Duodenal mucosa (tissue), 2 donors: Measurements from ENCODE around the gene SLC35D2.
"Not testable (repeated sequence)": the region's sequence is repeated elsewhere in the genome, so short reads cannot be mapped to it uniquely, and the experiment has no call there.

ENCODE experiments used
- H3K27ac ChIP-seq: one replicate; pipeline ENCODE4 v1.7.0; 2013; ENCODE audit warnings: low read depth, low read length
- H3K27me3 ChIP-seq, 2 donors: one replicate each; pipeline ENCODE4 v1.7.0; 2013; ENCODE audit warnings: low read length in 2 of 2, control low read depth in 1 of 2; ENCODE audit not compliant: insufficient read depth in 2 of 2, control insufficient read depth in 1 of 2
- H3K36me3 ChIP-seq, 2 donors: one replicate each; pipeline ENCODE4 v1.7.0; 2013; ENCODE audit warnings: low read length in 2 of 2, control low read depth in 1 of 2; ENCODE audit not compliant: insufficient read depth in 2 of 2, control insufficient read depth in 1 of 2
- H3K4me1 ChIP-seq, 2 donors: one replicate each; pipeline ENCODE4 v1.7.0; 2013; ENCODE audit warnings: low read length in 2 of 2, control low read depth in 1 of 2; ENCODE audit not compliant: insufficient read depth in 2 of 2, control insufficient read depth in 1 of 2
- H3K4me3 ChIP-seq, 2 donors: one replicate each; pipeline ENCODE4 v1.7.0; 2013; ENCODE audit warnings: low read length in 2 of 2, low read depth in 1 of 2
- H3K9ac ChIP-seq, 2 donors: one replicate each; pipeline ENCODE4 v1.7.0; 2013; ENCODE audit warnings: low read length in 2 of 2, low read depth in 1 of 2
- H3K9me3 ChIP-seq, 2 donors: one replicate each; pipeline ENCODE4 v1.7.0; 2013; ENCODE audit warnings: low read length in 2 of 2, control low read depth in 1 of 2; ENCODE audit not compliant: control insufficient read depth in 1 of 2

Gene SLC35D2

DNA sequence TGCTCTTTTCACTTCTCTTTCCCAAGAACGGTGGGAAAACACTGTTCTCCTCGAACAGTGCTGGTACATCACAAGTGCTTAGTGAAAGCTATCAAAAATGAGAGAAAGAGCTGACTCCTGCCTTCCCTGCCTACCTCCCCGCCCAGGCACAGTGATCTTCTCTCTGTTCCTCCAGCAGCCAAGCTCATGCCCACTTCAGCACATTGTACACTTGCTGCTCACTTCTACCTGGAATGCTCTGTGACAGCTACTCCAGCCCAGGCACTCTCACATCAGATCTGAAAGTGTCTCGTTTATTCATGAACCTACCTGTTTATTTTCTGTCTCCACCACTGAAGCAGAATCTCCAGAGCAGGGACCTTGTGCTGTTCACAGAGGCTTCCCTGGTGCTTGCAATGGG, 1.8 kb downstream of the SLC35D2 start:
- Histone ChIP-seq H3K27ac (no peak overlapping the region), H3K9me3 (no peaks in the 10 kb centered on the region), H3K9ac (peak overlapping the region; percentile 40 to 60), H3K4me3 (peak overlapping the region; percentile 89 to 92), H3K4me1 (peaks cover 26 to 40% of the 10 kb centered on the region in 2 donors), H3K27me3 (no peaks in the 10 kb centered on the region), H3K36me3 (peaks cover 0 to 2% of the 10 kb centered on the region in 2 donors)

DNA sequence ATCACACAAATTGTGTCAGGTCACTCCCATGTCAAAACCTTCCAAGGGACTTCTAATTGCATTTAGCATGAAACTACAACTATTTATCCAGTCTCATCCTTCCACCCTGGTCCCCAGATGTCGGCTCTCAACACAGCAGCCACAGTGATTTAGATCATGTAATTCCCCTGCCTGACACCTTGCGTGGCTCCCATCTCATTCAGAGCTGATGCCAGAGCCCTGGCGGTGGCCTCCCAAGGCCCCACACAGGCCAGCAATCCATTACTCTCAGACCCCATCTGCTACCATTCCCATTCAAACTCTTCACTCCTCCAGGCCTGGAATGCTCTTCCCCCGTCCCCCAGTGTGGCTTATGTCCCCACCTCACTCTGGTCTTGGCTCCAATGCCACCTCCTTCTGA, 2.4 kb downstream of the SLC35D2 start:
- Histone ChIP-seq H3K4me3 (peak overlapping the region; percentile 89 to 92), H3K9me3 (no peaks in the 10 kb centered on the region), H3K4me1 (peaks cover 26 to 36% of the 10 kb centered on the region in 2 donors), H3K9ac (no peak overlapping the region), H3K36me3 (peaks cover 0 to 2% of the 10 kb centered on the region in 2 donors), H3K27me3 (no peaks in the 10 kb centered on the region), H3K27ac (no peak overlapping the region)

DNA sequence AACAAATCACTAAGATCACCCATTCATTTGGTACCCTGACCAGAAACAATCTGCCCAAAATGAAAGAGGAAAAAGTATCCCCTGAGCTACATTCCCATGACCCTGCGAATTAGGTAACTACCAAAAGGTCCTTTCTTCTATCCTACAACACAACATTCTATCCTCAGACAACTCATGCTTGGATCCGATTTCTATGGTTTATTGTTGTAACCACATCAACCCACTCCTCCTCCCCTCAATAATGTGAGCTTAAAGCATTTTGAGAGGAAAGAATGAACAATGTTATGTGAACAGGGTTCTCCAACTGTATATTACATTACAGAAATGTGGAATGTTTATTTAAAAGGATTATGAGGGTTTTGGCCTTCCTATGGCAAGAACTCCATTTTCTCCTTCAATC, 4.0 kb downstream of the SLC35D2 start:
- H3K27me3 ChIP-seq, result no peaks in the 10 kb centered on the region
- H3K4me1 ChIP-seq, result peaks cover 26 to 36% of the 10 kb centered on the region in 2 donors
- H3K36me3 ChIP-seq, result peaks cover 0 to 2% of the 10 kb centered on the region in 2 donors
- H3K27ac ChIP-seq, result no peak overlapping the region
- no peak overlapping the region for H3K9ac ChIP-seq
- H3K9me3 ChIP-seq, result no peaks in the 10 kb centered on the region
- H3K4me3 ChIP-seq, result no peak overlapping the region

DNA sequence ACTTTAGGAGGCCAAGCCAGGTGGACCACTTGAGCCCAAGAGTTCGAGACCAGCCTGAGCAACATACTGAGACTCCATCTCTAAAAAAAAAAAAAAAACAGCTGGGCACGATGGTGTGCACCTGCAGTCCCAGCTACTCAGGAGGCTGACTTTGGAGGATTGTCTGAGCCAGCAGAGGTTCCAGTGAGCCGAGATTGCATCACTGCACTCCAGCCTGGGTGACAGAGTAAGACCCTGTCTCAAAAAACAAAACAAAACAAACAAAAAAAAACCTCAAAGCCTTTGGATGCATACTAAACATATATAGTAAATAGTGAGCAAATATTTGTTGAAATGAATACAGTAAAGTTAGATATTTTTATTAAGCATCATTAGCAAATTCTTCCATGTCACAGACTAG, 5.3 kb downstream of the SLC35D2 start:
- H3K27me3 ChIP-seq, result no peaks in the 10 kb centered on the region
- H3K27ac ChIP-seq, result no peak overlapping the region
- no peak overlapping the region for H3K9ac ChIP-seq
- H3K9me3 ChIP-seq, result no peaks in the 10 kb centered on the region
- H3K4me3 ChIP-seq, result no peak overlapping the region
- H3K4me1 ChIP-seq, result peaks cover 26 to 30% of the 10 kb centered on the region in 2 donors
- peaks cover 0 to 2% of the 10 kb centered on the region in 2 donors for H3K36me3 ChIP-seq

DNA sequence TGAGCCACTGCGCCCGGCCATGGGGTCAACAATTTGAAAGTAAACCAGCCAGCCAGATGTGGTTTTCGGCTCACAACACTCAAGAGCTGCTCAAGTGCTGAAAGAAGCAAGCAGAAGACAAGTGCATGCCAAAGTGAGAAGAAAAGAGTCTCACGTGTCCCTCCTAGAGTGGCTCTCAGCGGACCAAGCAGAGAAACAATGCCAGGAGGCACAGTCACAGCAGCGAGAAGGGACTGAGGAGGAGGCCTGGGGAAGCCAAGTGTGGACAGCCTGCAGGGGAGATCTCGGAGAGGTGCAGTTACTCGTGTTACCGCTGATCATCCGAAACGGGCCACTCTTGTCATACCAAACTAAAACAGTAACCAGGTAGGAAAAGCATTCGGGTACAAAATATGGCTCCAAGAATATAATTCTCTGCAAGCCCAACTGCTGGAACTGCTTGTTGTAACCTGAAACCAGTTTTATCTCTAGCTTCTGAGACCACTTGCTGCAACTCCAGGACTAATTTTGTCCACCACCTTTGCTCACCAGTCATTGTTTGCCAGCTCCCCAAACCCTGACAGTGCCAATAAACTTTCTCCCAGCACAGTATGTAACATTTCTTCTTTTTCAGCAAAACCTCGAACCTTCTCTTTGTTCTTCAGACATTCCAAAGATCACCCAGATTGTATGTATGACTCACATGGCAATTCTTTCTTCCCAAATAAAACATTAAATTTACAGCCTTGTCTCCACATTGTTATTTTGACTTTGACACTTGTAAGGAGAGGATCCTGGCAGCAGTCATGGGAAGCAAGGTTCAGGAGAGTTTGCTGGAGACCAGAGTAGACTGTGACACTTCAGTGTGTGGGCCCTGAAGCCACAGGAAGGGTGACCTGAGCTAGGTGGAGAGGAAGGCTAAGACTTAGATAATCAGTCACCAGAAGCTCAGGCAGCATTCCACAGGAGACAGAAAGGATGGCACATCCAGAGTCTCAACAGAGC, 6.3 kb downstream of the SLC35D2 start:
- Histone ChIP-seq H3K27ac (no peak overlapping the region), H3K4me3 (no peak overlapping the region), H3K9ac (no peak overlapping the region), H3K36me3 (peaks cover 0 to 2% of the 10 kb centered on the region in 2 donors), H3K9me3 (no peaks in the 10 kb centered on the region), H3K27me3 (no peaks in the 10 kb centered on the region), H3K4me1 (peaks cover 19 to 25% of the 10 kb centered on the region in 2 donors)

DNA sequence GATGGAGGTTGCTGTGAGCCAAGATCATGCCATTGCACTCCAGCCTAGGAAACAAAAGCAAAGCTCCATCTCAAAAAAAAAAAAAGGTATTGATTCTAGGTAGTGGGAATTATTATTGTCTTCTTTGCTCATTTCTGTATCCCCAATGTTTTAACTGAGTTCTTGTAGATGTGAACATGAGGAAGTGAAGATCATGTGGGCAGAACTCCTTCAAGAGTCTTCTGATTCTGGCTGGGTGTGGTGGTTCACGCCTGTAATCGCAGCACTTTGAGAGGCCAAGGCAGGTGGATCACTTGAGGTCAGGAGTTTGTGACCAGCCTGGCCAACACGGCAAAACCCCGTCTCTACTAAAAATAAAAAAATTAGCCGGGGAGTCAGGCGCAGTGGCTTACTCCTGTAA, 8.0 kb downstream of the SLC35D2 start:
- H3K36me3 ChIP-seq, H3K9ac ChIP-seq, H3K4me3 ChIP-seq, H3K27me3 ChIP-seq, H3K9me3 ChIP-seq, H3K27ac ChIP-seq: not testable (repeated sequence)
- H3K4me1 ChIP-seq, result peaks cover 4 to 14% of the 10 kb centered on the region in 2 donors

DNA sequence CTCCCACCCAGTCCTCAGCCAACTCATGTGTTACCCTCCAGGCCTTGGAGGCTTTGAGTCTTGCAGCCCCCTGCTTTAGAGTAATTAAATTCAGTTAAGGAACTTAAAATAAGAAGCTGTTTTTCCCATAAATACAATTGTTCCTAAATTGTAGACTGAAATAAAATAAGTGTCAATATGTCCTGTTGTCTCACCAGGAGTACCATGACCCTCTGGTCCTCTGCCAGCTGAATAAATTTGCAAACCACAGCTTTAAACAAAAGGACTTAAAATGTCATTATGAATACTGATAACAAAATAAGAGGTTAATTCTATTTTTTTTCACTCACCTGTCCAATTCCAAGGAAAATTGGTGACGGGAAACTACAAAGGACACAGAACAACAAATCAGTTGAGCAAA, 15.6 kb downstream of the SLC35D2 start:
- Histone ChIP-seq H3K36me3 (peaks cover 9 to 14% of the 10 kb centered on the region in 2 donors), H3K9me3 (no peaks in the 10 kb centered on the region), H3K9ac (no peak overlapping the region), H3K27me3 (no peaks in the 10 kb centered on the region), H3K27ac (no peak overlapping the region), H3K4me1 (peaks cover 0 to 6% of the 10 kb centered on the region in 2 donors), H3K4me3 (no peak overlapping the region)

DNA sequence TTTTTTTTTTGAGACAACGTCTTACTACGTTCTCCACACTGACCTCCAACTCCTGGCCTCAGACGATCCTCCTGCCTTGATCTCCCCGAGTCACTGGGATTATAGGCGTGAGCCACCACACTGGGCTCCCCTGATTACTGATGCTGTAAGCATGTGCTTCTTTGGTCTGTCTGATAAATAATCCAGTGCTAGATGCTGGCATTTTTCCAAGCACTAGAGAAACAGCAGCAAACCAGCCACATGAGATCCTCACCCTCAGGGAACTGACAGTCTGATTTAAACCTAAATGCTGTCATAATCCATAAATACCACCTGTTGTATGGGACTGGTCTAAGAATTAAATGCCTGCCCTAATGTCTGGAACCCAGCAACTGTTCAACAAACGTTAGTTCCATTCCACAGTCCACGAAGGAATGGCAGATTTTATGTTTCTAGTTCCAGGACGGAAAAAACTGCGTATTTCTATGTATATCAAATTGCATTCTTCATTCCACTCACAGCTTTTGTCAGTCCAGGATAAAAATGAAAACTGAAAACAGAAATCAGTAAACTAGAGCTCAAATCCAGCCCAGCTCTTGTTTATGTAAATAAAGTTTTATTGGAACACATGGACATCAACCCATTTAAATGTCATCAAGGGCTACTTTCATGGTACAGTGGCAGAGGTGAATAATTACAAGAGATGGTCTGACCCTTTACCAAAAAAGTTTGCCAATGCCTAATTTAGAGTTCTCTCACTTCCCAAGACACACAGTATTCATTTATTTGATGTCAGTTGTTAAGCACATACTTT, 20.1 kb downstream of the SLC35D2 start:
- Histone ChIP-seq H3K27me3 (no peaks in the 10 kb centered on the region), H3K4me3 (no peak overlapping the region), H3K9me3 (no peaks in the 10 kb centered on the region), H3K36me3 (peaks cover 9 to 28% of the 10 kb centered on the region in 2 donors), H3K9ac (no peak overlapping the region), H3K27ac (no peak overlapping the region), H3K4me1 (no peaks in the 10 kb centered on the region)

DNA sequence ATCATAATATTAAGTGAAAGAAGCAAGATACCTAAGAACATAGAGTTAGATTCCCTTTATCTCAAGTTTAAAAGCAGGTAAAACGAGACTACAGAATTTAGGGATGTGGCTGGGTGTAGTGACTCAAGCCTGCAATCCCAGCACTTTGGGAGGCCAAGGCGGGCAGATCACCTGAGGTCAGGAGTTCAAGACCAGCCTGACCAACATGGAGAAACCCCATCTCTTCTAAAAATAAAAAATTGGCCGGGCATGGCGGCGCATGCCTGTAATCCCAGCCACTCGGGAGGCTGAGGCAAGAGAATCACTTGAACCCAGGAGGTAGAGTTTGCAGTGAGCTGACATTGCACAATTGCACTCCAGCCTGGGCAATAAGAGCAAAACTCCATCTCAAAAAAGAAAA, 21.4 kb downstream of the SLC35D2 start:
- not testable (repeated sequence) for H3K4me1 ChIP-seq, H3K27ac ChIP-seq, H3K4me3 ChIP-seq, H3K27me3 ChIP-seq, H3K9ac ChIP-seq, H3K9me3 ChIP-seq
- peaks cover 9 to 35% of the 10 kb centered on the region in 2 donors for H3K36me3 ChIP-seq

DNA sequence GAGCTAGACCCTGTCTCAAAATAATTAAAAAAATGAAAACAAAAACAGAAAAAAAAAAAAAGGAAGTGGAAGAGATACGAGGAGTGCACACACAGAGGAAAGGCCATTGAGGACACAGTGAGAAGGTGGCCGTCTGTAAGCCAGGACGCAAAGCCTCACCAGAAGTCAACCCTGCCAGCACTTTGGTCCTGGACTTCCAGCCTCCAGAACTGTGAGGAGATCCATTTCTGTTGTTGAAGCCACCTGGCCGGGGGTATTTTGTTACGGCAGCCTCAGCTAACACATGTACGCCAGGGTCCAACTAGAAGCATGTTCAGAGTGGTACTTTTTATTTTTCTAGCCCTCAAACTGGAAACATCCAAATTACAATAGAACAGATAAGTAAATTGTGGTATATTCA, 21.8 kb downstream of the SLC35D2 start:
- Histone ChIP-seq H3K9ac (no peak overlapping the region), H3K36me3 (peaks cover 9 to 35% of the 10 kb centered on the region in 2 donors), H3K27ac (no peak overlapping the region), H3K27me3 (no peaks in the 10 kb centered on the region), H3K9me3 (no peaks in the 10 kb centered on the region), H3K4me1 (no peaks in the 10 kb centered on the region), H3K4me3 (no peak overlapping the region)
